Osteocyte (in vitro differentiated cells): ENCODE measurements around the gene SH3RF3. TPM values are rescaled to one million over a fixed set of nuclear protein-coding genes. Genes with fewer than 3 reads are reported as not detected.

Experiments used
- DNase-seq: peaks from one replicate; pipeline ENCODE4 v3.0.0; 2021; ENCODE audit warnings: mixed read lengths; ENCODE audit not compliant: unreplicated experiment; ENCODE audit errors: extremely low spot score
- H3K27ac Mint-ChIP-seq: one replicate; pipeline ENCODE4 v1.8.0; 2021; ENCODE audit warnings: mild to moderate bottlenecking, mixed read lengths; ENCODE audit not compliant: unreplicated experiment
- H3K27me3 Mint-ChIP-seq: one replicate; pipeline ENCODE4 v1.8.0; 2021; ENCODE audit warnings: mixed read lengths; ENCODE audit not compliant: unreplicated experiment
- H3K36me3 Mint-ChIP-seq: one replicate; pipeline ENCODE4 v1.8.0; 2021; ENCODE audit warnings: mixed read lengths; ENCODE audit not compliant: unreplicated experiment
- H3K4me1 Mint-ChIP-seq: one replicate; pipeline ENCODE4 v1.8.0; 2021; ENCODE audit warnings: mixed read lengths; ENCODE audit not compliant: unreplicated experiment
- H3K4me3 Mint-ChIP-seq: one replicate; pipeline ENCODE4 v1.8.0; 2021; ENCODE audit warnings: mild to moderate bottlenecking, moderate library complexity, mixed read lengths; ENCODE audit not compliant: unreplicated experiment
- H3K9me3 Mint-ChIP-seq: one replicate; pipeline ENCODE4 v1.8.0; 2021; ENCODE audit warnings: mixed read lengths; ENCODE audit not compliant: unreplicated experiment
- total RNA-seq: library from RNA; stranded (reverse); gene quantifications from 2 replicates; pipeline ENCODE4 v1.2.1, GENCODE V29; 2021
- TF ChIP-seq, protein P1 (sequence below): fragments of 200-600 bp; sonication (generic); IDR thresholded peaks from 2 replicates; pipeline ENCODE4 v1.5.0; 2021; ENCODE audit warnings: antibody characterized with exemption, mild to moderate bottlenecking, moderate library complexity

SH3RF3 gene
- total RNA-seq, 1 donor from 2014 or later = 79.4 TPM

DNA sequence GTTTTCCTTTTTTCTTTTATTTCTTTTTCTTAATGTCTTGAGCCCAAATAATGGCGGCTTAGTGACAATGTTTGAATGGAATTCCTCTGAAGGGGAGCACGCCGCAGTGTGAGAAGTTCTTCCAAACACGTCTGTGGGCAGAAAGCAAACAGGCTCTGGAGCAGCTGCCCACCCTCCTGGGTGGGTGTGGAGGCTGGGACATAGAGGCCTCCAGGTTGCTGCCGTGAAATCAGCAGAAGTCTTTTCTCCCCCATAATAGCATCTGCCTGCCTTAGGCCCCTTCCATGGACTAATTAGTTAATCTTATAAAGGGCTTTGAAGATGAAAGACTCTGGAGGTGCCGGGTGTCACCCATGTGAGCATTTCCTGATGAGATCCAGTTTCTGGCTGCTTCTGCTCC is 213.9 kb downstream of the SH3RF3 start:
- DNase-seq = peak; percentile 59
- no peaks in the 10 kb centered on the region for H3K9me3 Mint-ChIP-seq
- no peaks in the 10 kb centered on the region for H3K27me3 Mint-ChIP-seq
- TF ChIP-seq, protein P1, sequence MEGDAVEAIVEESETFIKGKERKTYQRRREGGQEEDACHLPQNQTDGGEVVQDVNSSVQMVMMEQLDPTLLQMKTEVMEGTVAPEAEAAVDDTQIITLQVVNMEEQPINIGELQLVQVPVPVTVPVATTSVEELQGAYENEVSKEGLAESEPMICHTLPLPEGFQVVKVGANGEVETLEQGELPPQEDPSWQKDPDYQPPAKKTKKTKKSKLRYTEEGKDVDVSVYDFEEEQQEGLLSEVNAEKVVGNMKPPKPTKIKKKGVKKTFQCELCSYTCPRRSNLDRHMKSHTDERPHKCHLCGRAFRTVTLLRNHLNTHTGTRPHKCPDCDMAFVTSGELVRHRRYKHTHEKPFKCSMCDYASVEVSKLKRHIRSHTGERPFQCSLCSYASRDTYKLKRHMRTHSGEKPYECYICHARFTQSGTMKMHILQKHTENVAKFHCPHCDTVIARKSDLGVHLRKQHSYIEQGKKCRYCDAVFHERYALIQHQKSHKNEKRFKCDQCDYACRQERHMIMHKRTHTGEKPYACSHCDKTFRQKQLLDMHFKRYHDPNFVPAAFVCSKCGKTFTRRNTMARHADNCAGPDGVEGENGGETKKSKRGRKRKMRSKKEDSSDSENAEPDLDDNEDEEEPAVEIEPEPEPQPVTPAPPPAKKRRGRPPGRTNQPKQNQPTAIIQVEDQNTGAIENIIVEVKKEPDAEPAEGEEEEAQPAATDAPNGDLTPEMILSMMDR = no peak
- H3K4me3 Mint-ChIP-seq = no peak overlapping the region
- H3K4me1 Mint-ChIP-seq = peaks cover 73% of the 10 kb centered on the region
- no peak overlapping the region for H3K27ac Mint-ChIP-seq
- peaks cover 10% of the 10 kb centered on the region for H3K36me3 Mint-ChIP-seq

DNA sequence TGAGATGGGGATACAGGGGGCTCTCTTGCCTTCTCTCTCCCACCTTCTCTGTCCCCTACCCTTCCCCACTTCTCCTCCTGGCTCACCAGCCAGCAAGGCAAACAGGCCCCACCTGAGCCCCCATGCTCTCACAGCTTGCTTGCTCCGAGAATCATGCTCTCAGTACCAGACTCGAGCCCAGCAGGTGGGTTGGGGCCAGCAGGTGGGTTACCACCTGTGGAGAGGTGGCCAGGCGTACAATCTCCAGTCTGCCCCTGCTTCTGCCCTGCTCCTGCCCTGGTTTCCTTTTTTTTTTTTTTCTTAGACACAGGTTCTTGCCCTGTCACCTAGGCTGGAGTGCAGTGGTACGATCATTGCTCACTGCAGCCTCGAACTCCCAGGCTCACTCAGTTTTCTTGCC is 214.5 kb downstream of the SH3RF3 start:
- no peak overlapping the region for H3K27ac Mint-ChIP-seq
- H3K4me3 Mint-ChIP-seq = no peak overlapping the region
- TF ChIP-seq, protein P1 = no peak
- H3K36me3 Mint-ChIP-seq = peaks cover 10% of the 10 kb centered on the region
- no peaks in the 10 kb centered on the region for H3K9me3 Mint-ChIP-seq
- no peaks in the 10 kb centered on the region for H3K27me3 Mint-ChIP-seq
- peaks cover 70% of the 10 kb centered on the region for H3K4me1 Mint-ChIP-seq
- peak; percentile 81 for DNase-seq

DNA sequence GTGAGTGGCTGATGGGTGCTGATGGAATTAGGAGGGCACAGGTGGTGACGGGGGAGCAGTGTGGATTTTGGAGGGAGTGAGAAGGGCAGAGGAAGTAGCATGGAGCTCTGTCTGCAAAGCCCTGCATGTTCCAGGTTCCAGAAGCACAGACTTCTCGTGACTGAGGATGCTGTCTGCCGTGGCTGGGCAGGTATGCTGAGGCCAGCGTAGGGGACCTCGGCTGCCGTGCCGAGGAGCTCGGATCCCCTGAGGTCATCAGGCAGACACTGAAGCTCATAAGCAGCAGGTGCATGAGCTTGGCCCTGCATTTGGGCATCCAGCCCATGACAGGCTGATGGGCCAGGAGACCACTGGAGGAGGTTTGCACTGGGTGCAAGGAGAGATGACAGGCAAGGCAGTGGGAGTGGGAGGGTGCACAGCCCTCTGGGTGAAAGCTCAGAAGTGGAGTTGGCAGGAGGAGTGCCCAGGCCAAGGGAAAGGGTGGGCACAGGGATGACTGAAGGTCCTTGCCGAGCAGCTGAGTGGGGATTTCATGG is 215.3 kb downstream of the SH3RF3 start:
- no peak overlapping the region for H3K4me3 Mint-ChIP-seq
- H3K4me1 Mint-ChIP-seq = peaks cover 71% of the 10 kb centered on the region
- H3K9me3 Mint-ChIP-seq = no peaks in the 10 kb centered on the region
- H3K27ac Mint-ChIP-seq = peak overlapping the region; percentile 71
- no peaks in the 10 kb centered on the region for H3K27me3 Mint-ChIP-seq
- peak; percentile 53 for DNase-seq
- TF ChIP-seq, protein P1 = no peak
- H3K36me3 Mint-ChIP-seq = peaks cover 8% of the 10 kb centered on the region

DNA sequence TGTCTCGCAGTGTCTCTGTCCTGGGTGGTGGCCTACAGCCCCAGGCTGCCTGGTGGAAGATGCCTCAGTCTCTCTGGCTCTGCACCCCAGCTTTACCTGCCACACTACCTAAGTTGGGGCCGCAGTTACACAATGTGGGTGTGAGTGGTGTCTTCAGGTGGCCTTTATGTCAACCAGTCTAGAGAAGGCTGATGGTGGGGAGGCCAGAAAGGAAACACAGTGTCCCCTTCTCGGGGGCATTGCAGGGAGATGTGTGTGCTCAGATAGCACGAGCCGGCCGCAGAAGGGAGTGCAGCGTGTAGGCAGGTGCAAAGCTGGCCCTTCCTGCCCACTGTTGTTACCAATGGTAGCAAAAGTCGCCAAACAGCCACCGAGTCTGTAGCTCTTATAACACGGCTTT is 216.1 kb downstream of the SH3RF3 start:
- Mint-ChIP-seq H3K36me3 (peaks cover 5% of the 10 kb centered on the region), H3K27me3 (no peaks in the 10 kb centered on the region), H3K9me3 (no peaks in the 10 kb centered on the region), H3K27ac (no peak overlapping the region), H3K4me1 (peaks cover 71% of the 10 kb centered on the region), H3K4me3 (no peak overlapping the region)
- TF ChIP-seq, protein P1 = no peak
- peak; percentile 60 for DNase-seq

DNA sequence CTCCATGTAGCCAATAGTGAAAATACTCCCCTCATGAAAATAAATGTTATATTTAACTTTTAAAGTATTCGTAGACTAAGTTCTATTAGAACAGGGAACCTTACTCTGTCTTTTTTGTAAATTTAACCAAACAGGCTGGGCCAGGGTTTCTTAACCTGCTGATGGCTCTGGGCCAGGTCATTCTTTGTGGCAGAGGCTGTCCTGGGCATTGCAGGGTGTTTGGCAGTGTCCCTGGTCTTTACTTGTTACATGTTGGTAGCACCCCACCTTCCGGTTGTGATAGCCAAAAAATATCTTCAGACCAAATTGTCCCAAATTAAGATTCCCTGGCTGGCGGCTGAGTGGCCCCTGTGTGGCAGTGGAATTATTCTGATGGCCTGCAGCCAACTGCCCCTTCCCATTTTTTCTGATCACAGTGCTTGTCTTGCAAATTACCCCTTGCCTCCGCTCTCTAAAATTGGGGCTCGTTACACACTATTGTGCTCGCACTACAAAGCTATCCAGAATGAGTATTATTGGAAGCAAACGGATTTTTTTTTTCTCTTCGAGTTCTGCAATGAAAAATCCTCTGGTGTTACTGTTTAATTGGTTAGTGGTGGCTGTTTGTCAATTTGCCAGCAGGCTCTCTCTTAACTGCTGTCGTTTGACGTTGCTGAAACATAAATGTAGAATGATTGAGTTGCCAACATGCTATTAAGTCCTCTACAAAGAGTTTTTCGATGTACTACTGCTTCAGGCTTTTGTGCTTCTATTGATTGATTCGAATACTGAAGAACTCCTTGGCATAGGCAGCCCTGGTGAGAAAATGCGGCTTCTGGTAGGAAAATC is 216.9 kb downstream of the SH3RF3 start:
- Mint-ChIP-seq H3K27ac (peak overlapping the region; percentile 62), H3K27me3 (no peaks in the 10 kb centered on the region), H3K9me3 (no peaks in the 10 kb centered on the region), H3K4me1 (peaks cover 72% of the 10 kb centered on the region), H3K36me3 (peaks cover 7% of the 10 kb centered on the region), H3K4me3 (no peak overlapping the region)
- TF ChIP-seq, protein P1 = no peak
- DNase-seq = peak; percentile 48
